GM23248 (cell line): ENCODE measurements around the gene OLIG3.

Experiments used
- EZH2 ChIP-seq: fragments of 200-600 bp; sonication (generic); IDR thresholded peaks from 2 replicates; pipeline ENCODE4 v1.6.1; 2018; ENCODE audit warnings: antibody characterized with exemption, mild to moderate bottlenecking; ENCODE audit not compliant: insufficient read depth, poor library complexity, severe bottlenecking
- EZH2phosphoT487 ChIP-seq: fragments of 200-600 bp; sonication (generic); IDR thresholded peaks from 2 replicates; pipeline ENCODE4 v1.6.1; 2018; ENCODE audit warnings: antibody characterized with exemption, moderate library complexity, mild to moderate bottlenecking, low read depth; ENCODE audit not compliant: insufficient read depth

GRCh38 chr6:137480431-137480830 lies 13.8 kb downstream of the OLIG3 start:
- TF ChIP-seq EZH2 (no peak), EZH2phosphoT487 (no peak)
